Measurements from ENCODE around the gene FGFR4.

FGFR4 gene

GRCh38 chr5:177086654-177087397 is at the start of gene FGFR4:
Gene FGFR4 (plus strand): TSS chr5:177086915. CDS start chr5:177089603, 2,688 bp downstream.
- H3K9me3 ChIP-seq (ENCODE audit: insufficient read depth, low read length, severe bottlenecking), result no peaks in the 10 kb centered on the region
- TF ChIP-seq CTCF (IDR thresholded peaks at IDR 0.05; ENCODE audit: borderline replicate concordance, extremely low read depth, low read length, poor library complexity, severe bottlenecking) (no peak), EZH2 (IDR thresholded peaks at IDR 0.05; ENCODE audit: borderline replicate concordance, low read depth, low read length, severe bottlenecking) (no peak)
- H3K9ac ChIP-seq (ENCODE audit: low read depth, low read length), result no peak within 1 kb of the TSS
- H3K79me2 ChIP-seq (ENCODE audit: insufficient read depth, low read length), result no peaks in the 10 kb centered on the region
- no peaks in the 10 kb centered on the region for H3K4me1 ChIP-seq (ENCODE audit: insufficient read depth, low read length)
- DNase-seq (no peak), ATAC-seq (ENCODE audit: insufficient read depth, low read depth) (0 out of 3 replicates have a peak, but pooled peaks have one; percentile 31)
- no peak within 1 kb of the TSS for H3K27ac ChIP-seq (ENCODE audit: low read length)
- no peak within 1 kb of the TSS for H3K4me2 ChIP-seq (ENCODE audit: insufficient read depth, low read length)
- H3K27me3 ChIP-seq (ENCODE audit: insufficient read depth, low read length, poor library complexity), result peaks cover 3% of the 10 kb centered on the region
- no peak within 1 kb of the TSS for H2AFZ ChIP-seq (ENCODE audit: low read depth, low read length)
- no peaks in the 10 kb centered on the region for H4K20me1 ChIP-seq (ENCODE audit: insufficient read depth, low read length)
- no peaks in the 10 kb centered on the region for H3K36me3 ChIP-seq (ENCODE audit: insufficient read depth, low read length)
- no peak within 1 kb of the TSS for H3K4me3 ChIP-seq (ENCODE audit: low read depth in 1 of 2, low read length in 2 of 2)

GRCh38 chr5:177036921-177037320 is 49.8 kb upstream of the FGFR4 start:
- Histone ChIP-seq H3K4me2 (ENCODE audit: insufficient read depth, low read length) (no peak overlapping the region), H3K27ac (ENCODE audit: low read length) (no peak overlapping the region), H3K9ac (ENCODE audit: low read depth, low read length) (no peak overlapping the region), H2AFZ (ENCODE audit: low read depth, low read length) (no peak overlapping the region), H3K79me2 (ENCODE audit: insufficient read depth, low read length) (peaks cover 85% of the 10 kb centered on the region), H3K27me3 (ENCODE audit: insufficient read depth, low read length, poor library complexity) (no peaks in the 10 kb centered on the region), H3K4me1 (ENCODE audit: insufficient read depth, low read length) (0 out of 2 replicates have a peak, but pooled peaks cover 4% of the 10 kb centered on the region), H3K4me3 (ENCODE audit: low read depth in 1 of 2, low read length in 2 of 2) (no peak overlapping the region), H3K9me3 (ENCODE audit: insufficient read depth, low read length, severe bottlenecking) (no peaks in the 10 kb centered on the region), H4K20me1 (ENCODE audit: insufficient read depth, low read length) (peaks cover 55% of the 10 kb centered on the region), H3K36me3 (ENCODE audit: insufficient read depth, low read length) (peaks cover 67% of the 10 kb centered on the region)
- TF ChIP-seq CTCF (IDR thresholded peaks at IDR 0.05; ENCODE audit: borderline replicate concordance, extremely low read depth, low read length, poor library complexity, severe bottlenecking) (no peak), EZH2 (IDR thresholded peaks at IDR 0.05; ENCODE audit: borderline replicate concordance, low read depth, low read length, severe bottlenecking) (no peak)
- DNase-seq (no peak), ATAC-seq (ENCODE audit: insufficient read depth, low read depth) (no peak)

GRCh38 chr5:177040814-177041420 is 45.8 kb upstream of the FGFR4 start:
- no peak for ATAC-seq (ENCODE audit: insufficient read depth, low read depth)
- no peaks in the 10 kb centered on the region for H3K27me3 ChIP-seq (ENCODE audit: insufficient read depth, low read length, poor library complexity)
- no peak for DNase-seq
- H3K4me1 ChIP-seq (ENCODE audit: insufficient read depth, low read length), result 0 out of 2 replicates have a peak, but pooled peaks cover 2% of the 10 kb centered on the region
- peaks cover 85% of the 10 kb centered on the region for H3K36me3 ChIP-seq (ENCODE audit: insufficient read depth, low read length)
- no peak overlapping the region for H3K27ac ChIP-seq (ENCODE audit: low read length)
- TF ChIP-seq CTCF (IDR thresholded peaks at IDR 0.05; ENCODE audit: borderline replicate concordance, extremely low read depth, low read length, poor library complexity, severe bottlenecking), result no peak
- TF ChIP-seq EZH2 (IDR thresholded peaks at IDR 0.05; ENCODE audit: borderline replicate concordance, low read depth, low read length, severe bottlenecking), result no peak
- H3K9me3 ChIP-seq (ENCODE audit: insufficient read depth, low read length, severe bottlenecking), result no peaks in the 10 kb centered on the region
- no peak overlapping the region for H2AFZ ChIP-seq (ENCODE audit: low read depth, low read length)
- H3K4me2 ChIP-seq (ENCODE audit: insufficient read depth, low read length), result no peak overlapping the region
- peaks cover 48% of the 10 kb centered on the region for H3K79me2 ChIP-seq (ENCODE audit: insufficient read depth, low read length)
- peaks cover 49% of the 10 kb centered on the region for H4K20me1 ChIP-seq (ENCODE audit: insufficient read depth, low read length)
- no peak overlapping the region for H3K4me3 ChIP-seq (ENCODE audit: low read depth in 1 of 2, low read length in 2 of 2)
- no peak overlapping the region for H3K9ac ChIP-seq (ENCODE audit: low read depth, low read length)
